ENCODE measurements around the gene TOR2A. TPM values are rescaled to one million over a fixed set of nuclear protein-coding genes. Genes with fewer than 3 reads are reported as not detected.

The TOR2A gene
- total and polyA plus RNA-seq, 2 donors (not counting 3 experiments of a cell fraction or from before 2014, with no cell fraction given): 19.3 to 23.9 TPM

GRCh38 chr9:127732444-127732843 is 2.6 kb downstream of the TOR2A start:
- Histone ChIP-seq H3K36me3 (ENCODE audit: control insufficient read depth in 2 of 2, extremely low read depth in 1 of 2, insufficient read depth in 2 of 2, low read length in 2 of 2) (peaks cover 0 to 12% of the 10 kb centered on the region in 2 experiments), H3K27ac (ENCODE audit: insufficient read depth, low read depth, low read length) (no peak overlapping the region), H3K4me3 (replicated peaks in 1 of 3; ENCODE audit: insufficient read depth in 1 of 3, low read depth in 1 of 3, low read length in 3 of 3) (no peak overlapping the region), H3K9me1 (replicated peaks; ENCODE audit: control insufficient read depth, extremely low read depth, insufficient read depth, low read length) (no peaks in the 10 kb centered on the region), H4K20me1 (replicated peaks; ENCODE audit: control insufficient read depth, extremely low read depth, insufficient read depth, low read length) (no peaks in the 10 kb centered on the region), H2AFZ (ENCODE audit: low read depth, low read length) (no peak overlapping the region), H3K27me3 (ENCODE audit: control insufficient read depth in 2 of 2, insufficient read depth in 2 of 2, low read length in 2 of 2) (no peaks in the 10 kb centered on the region), H3K9ac (replicated peaks; ENCODE audit: extremely low read depth, insufficient read depth, low read length) (no peak overlapping the region), H3K4me2 (ENCODE audit: insufficient read depth, low read length) (no peak overlapping the region), H3K4me1 (ENCODE audit: control insufficient read depth, extremely low read depth, insufficient read depth, low read length) (peaks cover 12% of the 10 kb centered on the region), H3K79me2 (ENCODE audit: control insufficient read depth, insufficient read depth, low read length) (peaks cover 2% of the 10 kb centered on the region), H3K9me3 (replicated peaks; ENCODE audit: control insufficient read depth, insufficient read depth, low read length) (no peaks in the 10 kb centered on the region)
- TF ChIP-seq POLR2A (IDR thresholded peaks at IDR 0.05; ENCODE audit: low read depth, low read length) (no peak), FOS (IDR thresholded peaks at IDR 0.05; ENCODE audit: borderline replicate concordance, insufficient read depth, low read length) (no peak), POLR2AphosphoS5 (IDR thresholded peaks at IDR 0.05; ENCODE audit: insufficient read depth, low read depth, low read length) (no peak), MYC (IDR thresholded peaks at IDR 0.05; ENCODE audit: low read depth, low read length) (no peak), MAX (IDR thresholded peaks at IDR 0.05; ENCODE audit: insufficient read depth, insufficient read length) (no peak), GATA2 (IDR thresholded peaks at IDR 0.05; ENCODE audit: insufficient read depth, insufficient read length, low read depth, low read length) (no peak), EZH2 (IDR thresholded peaks at IDR 0.05; ENCODE audit: borderline replicate concordance, low read depth, low read length, severe bottlenecking) (no peak), JUN (IDR thresholded peaks at IDR 0.05; ENCODE audit: borderline replicate concordance, insufficient read depth, insufficient read length, low read depth) (no peak), CTCF (IDR thresholded peaks at IDR 0.05; ENCODE audit: extremely low read depth in 1 of 2, insufficient read depth in 1 of 2, low read depth in 1 of 2, low read length in 2 of 2) (no peak)
- CTCF ChIA-PET: interaction anchor here (1.4 kb wide), 1 partner anchor 142 kb away, joined by 6 read pairs; no protein-coding TSS in a partner anchor
- dilution Hi-C loops (cut with MboI; ENCODE audit: extremely low pct_ligation_motif_present, low sequenced_read_pairs): no loop called here
- FAIRE-seq: no peak
- POLR2A ChIA-PET: interaction anchor here (0.5 kb wide), 1 partner anchor 24 kb away, joined by 5 read pairs; no protein-coding TSS in a partner anchor
- no TSS peak for BruUV-seq (replicated peaks)
- intact Hi-C loops (cut with micrococcal nuclease): no loop called here
- no peak for DNase-seq (ENCODE audit: low read depth, low spot score)

Measured in endothelial cell of umbilical vein (primary cell).